ENCODE results near the gene GRAP2.

Gene GRAP2

GRCh38 chr22:39923696-39924095 is 22.8 kb downstream of the GRAP2 start:
- in situ Hi-C loops (cut with MboI; ENCODE audit: low sequenced_read_pairs): no loop called here

GRCh38 chr22:39924286-39924685 is 23.4 kb downstream of the GRAP2 start:
- in situ Hi-C loops (cut with MboI; ENCODE audit: low sequenced_read_pairs): no loop called here

GRCh38 chr22:39925273-39925672 is 24.4 kb downstream of the GRAP2 start:
- in situ Hi-C loops (cut with MboI; ENCODE audit: low sequenced_read_pairs): no loop called here

- in situ Hi-C loops (cut with MboI; ENCODE audit: low sequenced_read_pairs): no loop called here
These were observed 25.2 kb downstream of the GRAP2 start for GRCh38 chr22:39925909-39926679.

GRCh38 chr22:39926753-39927152 is 25.9 kb downstream of the GRAP2 start:
- in situ Hi-C loops (cut with MboI; ENCODE audit: low sequenced_read_pairs): no loop called here

GRCh38 chr22:39927544-39927943 is 26.7 kb downstream of the GRAP2 start:
- in situ Hi-C loops (cut with MboI; ENCODE audit: low sequenced_read_pairs): no loop called here

GRCh38 chr22:39928536-39929520 is 27.9 kb downstream of the GRAP2 start:
- in situ Hi-C loops (cut with MboI; ENCODE audit: low sequenced_read_pairs): no loop called here

GRCh38 chr22:39931251-39931650 is 30.4 kb downstream of the GRAP2 start:
- in situ Hi-C loops (cut with MboI; ENCODE audit: low sequenced_read_pairs): no loop called here

- in situ Hi-C loops (cut with MboI; ENCODE audit: low sequenced_read_pairs): no loop called here
These were observed 31.3 kb downstream of the GRAP2 start for GRCh38 chr22:39932166-39932565.

GRCh38 chr22:39932918-39933649 is 32.2 kb downstream of the GRAP2 start:
- in situ Hi-C loops (cut with MboI; ENCODE audit: low sequenced_read_pairs): no loop called here

- in situ Hi-C loops (cut with MboI; ENCODE audit: low sequenced_read_pairs): no loop called here
These were observed 32.9 kb downstream of the GRAP2 start for GRCh38 chr22:39933741-39934140.

- in situ Hi-C loops (cut with MboI; ENCODE audit: low sequenced_read_pairs): no loop called here
These were observed 34.2 kb downstream of the GRAP2 start for GRCh38 chr22:39935116-39935515.

- in situ Hi-C loops (cut with MboI; ENCODE audit: low sequenced_read_pairs): no loop called here
These were observed 34.7 kb downstream of the GRAP2 start for GRCh38 chr22:39935612-39936011.

- in situ Hi-C loops (cut with MboI; ENCODE audit: low sequenced_read_pairs): no loop called here
These were observed 35.8 kb downstream of the GRAP2 start for GRCh38 chr22:39936523-39937145.

- in situ Hi-C loops (cut with MboI; ENCODE audit: low sequenced_read_pairs): no loop called here
These were observed 37.0 kb downstream of the GRAP2 start for GRCh38 chr22:39937906-39938305.

- in situ Hi-C loops (cut with MboI; ENCODE audit: low sequenced_read_pairs): no loop called here
These were observed 37.7 kb downstream of the GRAP2 start for GRCh38 chr22:39938509-39939111.

- in situ Hi-C loops (cut with MboI; ENCODE audit: low sequenced_read_pairs): no loop called here
These were observed 38.9 kb downstream of the GRAP2 start for GRCh38 chr22:39939830-39940229.

GRCh38 chr22:39940757-39941305 is 39.9 kb downstream of the GRAP2 start:
- in situ Hi-C loops (cut with MboI; ENCODE audit: low sequenced_read_pairs): no loop called here

- in situ Hi-C loops (cut with MboI; ENCODE audit: low sequenced_read_pairs): no loop called here
These were observed 40.7 kb downstream of the GRAP2 start for GRCh38 chr22:39941601-39942000.
